Brain microvascular endothelial cell (primary cell): ENCODE measurements around the gene ABLIM2.

Experiments
- DNase-seq: peaks from one replicate; pipeline ENCODE4 v3.0.0-alpha.2; 2020
- H3K27ac ChIP-seq: fragments of 250-450 bp; sonication (Bioruptor Pico); 2 replicates; pipeline ENCODE4 v1.5.1; 2020; ENCODE audit warnings: mild to moderate bottlenecking, moderate library complexity
- H3K27me3 ChIP-seq: fragments of 250-450 bp; sonication (Bioruptor Pico); replicated peaks from 2 replicates; pipeline ENCODE4 v1.5.1; 2020; ENCODE audit warnings: mild to moderate bottlenecking
- H3K36me3 ChIP-seq: fragments of 250-450 bp; sonication (Bioruptor Pico); replicated peaks from 2 replicates; pipeline ENCODE4 v1.5.1; 2020; ENCODE audit warnings: mild to moderate bottlenecking
- H3K4me3 ChIP-seq: 2 replicates; pipeline ENCODE4 v1.5.1; 2011; ENCODE audit warnings: low read depth, mild to moderate bottlenecking, control low read depth, low read length, moderate library complexity
- in situ Hi-C: cut with HindIII; loops from 2 replicates; pipeline ENCODE4 v1.10.0; 2017; ENCODE audit warnings: low sequenced_read_pairs, low pct_ligation_motif_present
- TF ChIP-seq, protein P1 (sequence below): IDR thresholded peaks from 2 replicates; pipeline ENCODE4 v1.5.1; 2011; ENCODE audit warnings: low read depth, mild to moderate bottlenecking, moderate library complexity, low read length, control low read depth, inconsistent platforms; ENCODE audit errors: missing control alignments

ABLIM2 gene

DNA sequence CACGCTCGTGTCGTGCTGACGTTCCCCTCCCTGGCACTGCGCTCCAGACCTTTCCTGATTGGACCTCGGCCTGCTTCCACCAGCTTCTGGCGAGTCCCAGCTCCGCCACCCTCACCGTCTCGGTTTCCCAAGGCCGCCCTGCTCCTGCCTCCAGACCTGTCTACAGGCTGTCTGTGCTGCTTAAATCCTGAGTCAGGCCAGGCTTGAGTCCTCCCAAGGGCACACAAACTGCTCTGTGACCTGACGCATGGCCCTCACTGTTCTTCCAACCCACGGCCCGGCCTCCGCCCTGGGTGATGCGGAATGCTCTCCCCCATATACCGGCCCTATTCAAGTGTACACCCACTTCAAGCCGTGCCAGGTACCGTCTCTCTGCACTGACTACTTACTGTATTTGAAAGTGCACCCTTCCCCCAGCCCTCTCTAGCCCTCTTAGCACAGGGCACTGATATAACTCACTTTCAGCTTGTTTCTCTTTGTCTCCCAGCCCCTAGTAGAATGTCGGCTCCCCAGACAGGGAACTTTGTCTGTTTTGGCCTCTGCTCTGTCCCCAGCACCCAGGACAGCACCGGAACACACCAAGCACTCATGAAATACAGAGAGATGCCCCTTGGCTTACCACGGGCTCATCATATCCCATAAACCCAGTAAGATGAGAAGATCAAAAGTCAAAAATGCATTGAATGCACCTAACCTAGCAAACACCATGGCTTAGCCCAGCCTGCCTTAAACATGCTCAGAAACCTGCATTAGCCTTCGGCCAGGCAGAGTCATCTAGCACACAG lies 155.9 kb downstream of the ABLIM2 start:
- TF ChIP-seq, protein P1, sequence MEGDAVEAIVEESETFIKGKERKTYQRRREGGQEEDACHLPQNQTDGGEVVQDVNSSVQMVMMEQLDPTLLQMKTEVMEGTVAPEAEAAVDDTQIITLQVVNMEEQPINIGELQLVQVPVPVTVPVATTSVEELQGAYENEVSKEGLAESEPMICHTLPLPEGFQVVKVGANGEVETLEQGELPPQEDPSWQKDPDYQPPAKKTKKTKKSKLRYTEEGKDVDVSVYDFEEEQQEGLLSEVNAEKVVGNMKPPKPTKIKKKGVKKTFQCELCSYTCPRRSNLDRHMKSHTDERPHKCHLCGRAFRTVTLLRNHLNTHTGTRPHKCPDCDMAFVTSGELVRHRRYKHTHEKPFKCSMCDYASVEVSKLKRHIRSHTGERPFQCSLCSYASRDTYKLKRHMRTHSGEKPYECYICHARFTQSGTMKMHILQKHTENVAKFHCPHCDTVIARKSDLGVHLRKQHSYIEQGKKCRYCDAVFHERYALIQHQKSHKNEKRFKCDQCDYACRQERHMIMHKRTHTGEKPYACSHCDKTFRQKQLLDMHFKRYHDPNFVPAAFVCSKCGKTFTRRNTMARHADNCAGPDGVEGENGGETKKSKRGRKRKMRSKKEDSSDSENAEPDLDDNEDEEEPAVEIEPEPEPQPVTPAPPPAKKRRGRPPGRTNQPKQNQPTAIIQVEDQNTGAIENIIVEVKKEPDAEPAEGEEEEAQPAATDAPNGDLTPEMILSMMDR: no peak
- no peak for DNase-seq
- no peak overlapping the region for H3K4me3 ChIP-seq
- no peak overlapping the region for H3K27ac ChIP-seq
- H3K27me3 ChIP-seq: peaks cover 10% of the 10 kb centered on the region
- in situ Hi-C loops: no loop called here
- no peaks in the 10 kb centered on the region for H3K36me3 ChIP-seq

DNA sequence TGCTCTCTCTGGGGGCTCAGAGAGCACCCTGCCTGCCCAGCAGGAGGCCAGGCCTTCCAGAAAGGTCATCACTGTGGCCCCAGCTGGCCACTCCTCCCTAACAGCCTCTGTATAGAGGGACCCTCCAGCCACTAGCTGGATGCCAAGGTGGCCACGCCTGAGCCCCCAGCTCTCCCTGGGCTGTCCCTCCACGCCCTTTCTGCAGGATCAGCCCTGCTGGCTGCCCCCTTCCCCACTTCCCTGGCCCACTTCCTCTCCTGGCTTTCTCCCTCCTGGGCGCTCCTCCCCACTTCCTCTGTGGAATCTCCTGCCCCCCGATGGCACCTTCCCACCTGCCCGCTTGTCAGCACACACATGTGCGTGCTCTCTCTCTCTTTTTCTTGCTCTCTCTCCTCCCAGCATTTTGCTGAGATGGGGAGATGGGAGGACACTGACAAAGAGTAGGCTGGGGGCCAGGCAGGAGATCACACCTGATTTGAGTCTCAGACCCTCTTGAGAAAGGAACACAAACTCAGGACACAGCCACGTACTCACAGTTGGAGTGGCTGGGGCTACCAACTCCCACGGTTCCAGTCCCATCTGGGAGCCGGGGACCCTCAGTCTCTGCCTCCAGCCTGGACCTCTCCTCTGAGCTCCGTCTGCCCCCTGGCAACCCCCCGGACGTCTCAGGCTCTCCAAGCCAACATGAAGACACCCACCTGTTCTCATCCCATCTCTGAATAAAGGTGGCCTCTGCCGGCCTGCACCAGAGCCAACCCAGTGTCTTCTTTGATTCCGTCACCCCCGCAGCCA lies 156.9 kb downstream of the ABLIM2 start:
- in situ Hi-C loops: no loop called here
- Histone ChIP-seq H3K4me3 (no peak overlapping the region), H3K36me3 (no peaks in the 10 kb centered on the region), H3K27me3 (peaks cover 10% of the 10 kb centered on the region), H3K27ac (no peak overlapping the region)
- TF ChIP-seq, protein P1: no peak
- no peak for DNase-seq

DNA sequence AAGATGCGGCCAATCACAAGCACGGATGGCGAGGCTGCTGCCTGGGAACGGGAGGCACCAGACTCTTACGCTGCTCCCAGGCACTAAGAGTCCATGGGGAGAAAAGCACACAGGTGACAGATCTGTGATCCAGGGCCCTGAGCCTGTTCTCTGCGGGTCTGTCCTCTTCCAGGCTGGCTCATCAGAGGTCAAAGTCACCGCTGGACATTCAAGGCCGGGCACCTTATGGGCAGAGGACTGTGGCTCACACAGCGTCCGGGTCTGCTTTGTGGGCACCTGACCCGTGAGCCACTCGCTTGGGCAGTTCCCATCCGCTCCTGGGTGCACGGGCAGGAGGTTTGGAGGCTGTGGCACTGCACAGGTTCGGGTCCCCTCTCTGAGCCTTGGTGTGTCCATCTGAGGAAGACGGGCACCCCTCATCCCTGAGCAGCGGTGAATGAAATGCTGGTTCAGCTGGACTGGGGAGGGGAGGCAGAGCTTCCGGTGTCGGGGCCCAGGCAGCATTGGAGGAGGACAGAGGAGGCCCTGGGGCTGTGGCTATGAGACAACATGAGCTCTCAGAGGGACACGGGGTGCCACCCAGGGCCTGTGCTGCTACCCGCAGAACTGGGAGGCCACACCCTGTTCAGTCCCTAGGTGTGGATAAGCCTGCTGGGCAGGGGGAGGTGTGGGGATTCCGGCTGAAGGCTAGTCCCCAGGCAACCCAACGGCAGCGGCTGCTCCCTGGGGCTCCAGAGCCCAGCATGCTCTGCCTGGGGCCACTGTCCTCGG lies 157.7 kb downstream of the ABLIM2 start:
- Histone ChIP-seq H3K4me3 (no peak overlapping the region), H3K27me3 (peaks cover 10% of the 10 kb centered on the region), H3K27ac (no peak overlapping the region), H3K36me3 (no peaks in the 10 kb centered on the region)
- TF ChIP-seq, protein P1: no peak
- in situ Hi-C loops: no loop called here
- no peak for DNase-seq

DNA sequence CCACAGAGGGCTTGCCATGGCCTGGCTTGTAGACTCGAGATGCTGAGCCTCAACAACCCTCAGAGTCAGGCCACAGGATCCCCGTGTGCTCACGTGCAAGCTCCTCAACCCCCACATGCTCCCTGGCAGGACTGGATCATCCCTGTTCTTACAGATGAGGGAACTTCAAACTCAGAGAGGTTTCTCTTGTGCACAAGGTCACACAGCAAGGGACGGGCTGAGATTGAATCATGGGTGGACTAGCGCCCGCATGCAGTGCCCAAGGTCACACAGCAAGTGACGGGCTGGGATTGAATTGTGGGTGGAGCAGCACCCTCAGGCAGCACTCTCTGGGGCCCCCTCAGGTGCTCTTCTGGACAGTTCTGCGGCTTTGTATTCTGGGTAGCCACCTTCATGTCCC lies 158.4 kb downstream of the ABLIM2 start:
- in situ Hi-C loops: no loop called here
- H3K27me3 ChIP-seq: peaks cover 10% of the 10 kb centered on the region
- H3K27ac ChIP-seq: no peak overlapping the region
- TF ChIP-seq, protein P1: no peak
- H3K36me3 ChIP-seq: no peaks in the 10 kb centered on the region
- no peak overlapping the region for H3K4me3 ChIP-seq
- no peak for DNase-seq

DNA sequence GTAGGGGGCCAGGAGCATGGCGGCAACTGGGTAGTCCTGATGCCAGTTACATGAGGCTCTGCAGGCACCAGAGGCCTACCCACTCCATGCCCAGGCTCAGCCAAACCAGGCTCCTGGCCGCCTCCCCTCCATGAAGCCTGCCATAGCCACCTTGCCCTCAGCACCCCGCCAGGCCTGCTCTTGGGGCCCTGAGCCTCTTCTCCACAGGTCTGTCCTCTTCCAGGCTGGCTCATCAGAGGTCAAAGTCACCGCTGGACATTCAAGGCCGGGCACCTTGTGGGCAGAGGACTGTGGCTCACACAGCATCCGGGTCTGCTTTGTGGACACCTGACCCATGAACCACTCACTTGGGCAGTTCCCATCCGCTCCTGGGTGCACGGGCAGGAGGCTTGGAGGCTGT lies 158.9 kb downstream of the ABLIM2 start:
- no peak overlapping the region for H3K4me3 ChIP-seq
- in situ Hi-C loops: no loop called here

More for the DNA sequence above, 158.9 kb downstream of the ABLIM2 start:
- Histone ChIP-seq H3K27me3 (peaks cover 10% of the 10 kb centered on the region), H3K27ac (no peak overlapping the region), H3K36me3 (no peaks in the 10 kb centered on the region)
- TF ChIP-seq, protein P1: no peak
- no peak for DNase-seq
